Anterior cingulate cortex (tissue), 58 donors: ENCODE data around the gene JARID2.
"Not testable (repeated sequence)": the region's sequence is repeated elsewhere in the genome, so short reads cannot be mapped to it uniquely, and the experiment has no call there.

Experiments used
- DNase-seq, 58 donors: peaks; one replicate each; lab custom pipeline; 2025; lab: John Stamatoyannopoulos, UW

JARID2 gene

DNA sequence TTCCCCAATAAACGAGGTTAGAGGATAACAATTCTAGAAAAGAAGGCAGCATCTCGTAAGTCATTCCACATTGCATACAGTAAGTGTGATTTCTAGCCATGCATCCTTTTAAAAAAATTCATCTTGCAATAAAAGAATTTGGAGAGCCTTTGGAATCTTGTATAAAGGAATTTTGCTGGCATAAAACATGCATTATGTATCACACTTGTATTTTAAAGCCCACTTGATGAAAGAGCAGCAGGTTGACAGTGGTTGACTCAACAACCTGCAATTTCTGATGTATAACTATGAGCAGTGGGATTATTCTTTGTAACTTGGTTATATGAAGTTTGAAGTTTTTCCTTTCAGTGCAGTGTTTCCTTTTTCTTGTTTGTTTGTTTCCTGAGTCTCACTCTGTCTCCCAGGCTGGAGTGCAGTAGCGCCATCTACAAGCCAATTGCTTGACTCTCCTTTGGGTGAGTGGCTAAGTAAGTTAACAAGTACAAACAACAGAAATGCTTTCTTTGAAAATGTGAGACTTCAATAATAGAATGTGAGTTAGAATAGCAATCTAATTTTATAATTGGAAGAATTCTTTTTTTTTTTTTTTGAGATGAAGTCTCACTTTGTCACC, 39.9 kb downstream of the JARID2 start:
- no peak for DNase-seq

DNA sequence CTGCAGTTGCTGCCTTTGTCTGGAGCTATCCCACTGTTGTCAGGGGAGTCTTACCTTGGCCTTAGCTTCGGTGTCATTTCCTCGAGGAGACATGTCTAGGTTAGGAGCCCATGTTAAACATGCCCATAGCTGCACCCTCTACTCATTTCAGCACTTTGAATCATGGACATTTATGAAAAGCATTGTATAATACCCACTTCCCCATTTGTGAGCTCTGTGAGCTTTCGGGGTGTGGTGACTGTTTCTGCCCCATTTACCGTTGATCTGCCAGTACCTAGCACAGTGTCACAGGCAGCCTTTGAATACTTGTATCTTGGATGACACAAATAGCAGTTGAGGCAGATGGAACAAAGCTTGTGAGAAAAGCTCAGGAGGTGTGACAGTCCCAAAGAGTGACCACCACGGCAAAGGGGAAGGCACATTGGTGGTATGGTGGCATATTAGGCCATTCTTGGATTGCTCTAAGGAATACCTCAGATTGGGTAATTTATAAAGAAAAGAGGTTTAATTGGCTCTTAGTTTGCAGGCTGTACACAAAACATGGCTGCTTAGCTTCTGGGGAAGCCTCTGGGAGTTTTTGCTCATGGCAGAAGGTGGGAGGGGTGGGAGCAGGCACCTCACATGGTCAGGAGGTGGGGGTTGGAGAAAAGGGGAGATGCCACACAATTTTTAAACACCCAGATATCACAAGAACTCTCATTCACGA, 42.0 kb downstream of the JARID2 start:
- no peak for DNase-seq

DNA sequence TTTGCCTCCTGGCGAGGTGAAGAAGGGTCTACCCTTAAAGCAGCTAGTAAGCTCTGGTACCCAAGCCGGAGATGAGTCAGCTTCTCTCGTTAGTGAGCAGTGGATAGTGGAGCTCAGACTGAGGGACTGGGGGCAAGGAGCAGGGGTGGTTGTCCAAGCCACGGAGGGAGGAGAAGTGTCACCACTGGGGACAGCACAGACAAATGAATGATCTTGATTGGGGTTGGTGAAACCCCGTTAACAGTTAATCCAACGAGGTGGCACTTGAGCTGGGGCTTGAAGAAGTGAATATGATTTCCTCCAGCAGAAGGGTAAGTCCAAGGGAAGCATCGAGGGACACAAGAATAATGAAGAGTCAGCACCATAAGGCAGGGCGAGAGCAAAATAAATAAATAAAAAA, 43.0 kb downstream of the JARID2 start:
- DNase-seq: no peak

DNA sequence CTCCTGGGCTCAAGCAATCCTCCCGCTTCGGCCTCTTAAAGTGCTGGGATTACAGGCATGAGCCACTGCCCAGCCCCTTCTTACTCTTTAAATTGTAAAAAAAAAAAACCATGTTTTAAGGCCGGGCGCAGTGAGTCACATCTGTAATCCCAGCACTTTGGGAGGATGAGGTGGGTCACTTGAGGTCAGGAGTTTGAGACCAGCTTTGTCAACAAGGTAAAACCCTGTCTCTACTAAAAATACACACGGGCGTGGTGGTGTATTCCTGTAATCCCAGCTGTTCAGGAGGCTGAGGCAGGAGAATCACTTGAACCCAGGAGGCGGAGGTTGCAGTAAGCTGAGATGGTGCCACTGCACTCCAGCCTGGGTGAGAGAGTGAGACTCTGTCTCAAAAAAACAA, 43.6 kb downstream of the JARID2 start:
- DNase-seq: not testable (repeated sequence)

DNA sequence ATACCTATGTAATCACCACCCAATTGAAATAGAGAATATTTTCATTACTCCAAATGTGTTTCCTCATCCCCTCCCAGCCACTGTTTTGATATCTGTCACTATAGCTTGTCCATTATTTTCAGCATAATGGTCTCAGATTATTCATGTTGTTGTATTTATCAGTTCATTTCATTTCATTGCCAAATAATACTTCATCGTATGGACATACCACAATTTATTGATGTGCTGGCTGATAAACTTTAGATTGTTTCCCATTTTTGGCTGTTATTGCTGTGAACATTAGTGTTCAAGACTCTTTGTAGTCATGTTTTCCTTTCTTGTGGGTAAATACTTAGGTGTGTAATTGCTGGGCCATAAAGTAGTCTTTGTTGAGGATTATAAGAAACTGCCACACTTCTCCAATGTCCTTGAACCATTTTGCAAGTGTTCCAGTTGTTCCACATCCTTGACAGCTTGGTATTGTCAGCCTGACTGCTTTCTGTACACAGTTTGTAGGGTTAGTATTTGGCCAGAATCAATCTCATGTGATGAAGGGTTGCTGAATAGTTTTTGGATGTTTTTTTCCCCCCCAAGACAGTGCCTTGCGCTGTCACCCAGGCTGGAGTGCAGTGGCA, 44.3 kb downstream of the JARID2 start:
- no peak for DNase-seq

DNA sequence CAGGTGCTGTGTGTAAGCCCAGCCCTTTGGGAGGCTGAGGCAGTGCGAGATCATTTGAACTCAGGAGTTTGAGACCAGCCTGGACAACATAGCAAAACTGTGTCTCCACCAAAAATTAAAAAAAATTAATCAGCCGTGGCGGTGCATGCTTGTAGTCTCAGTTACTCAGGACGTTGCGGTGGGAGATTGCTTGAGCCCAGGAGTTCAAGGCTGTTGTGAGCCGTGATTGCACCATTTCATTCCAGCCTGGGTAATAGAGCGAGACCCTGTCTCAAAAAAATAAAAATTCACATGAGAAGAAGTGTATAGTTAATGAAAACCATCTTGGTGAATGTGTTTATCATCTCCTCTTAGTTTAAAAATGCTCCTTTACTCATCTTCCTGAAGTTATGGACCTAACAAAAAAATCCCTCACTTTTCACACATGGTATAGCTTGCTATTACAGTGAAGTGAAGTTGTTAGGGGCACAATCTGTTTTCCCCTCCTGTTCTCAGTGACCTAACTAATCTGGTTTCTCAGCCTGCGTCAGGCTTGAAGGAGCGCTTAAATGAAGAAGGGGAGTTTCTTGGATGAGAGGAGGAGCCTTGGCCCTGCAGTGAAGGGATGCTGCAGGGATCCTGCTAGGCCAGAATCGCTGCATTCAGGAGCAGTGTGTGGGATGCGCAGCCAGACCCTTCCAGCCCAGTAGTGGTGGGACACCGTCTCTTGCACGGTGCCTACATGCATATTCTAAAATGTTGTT, 45.3 kb downstream of the JARID2 start:
- DNase-seq: no peak

DNA sequence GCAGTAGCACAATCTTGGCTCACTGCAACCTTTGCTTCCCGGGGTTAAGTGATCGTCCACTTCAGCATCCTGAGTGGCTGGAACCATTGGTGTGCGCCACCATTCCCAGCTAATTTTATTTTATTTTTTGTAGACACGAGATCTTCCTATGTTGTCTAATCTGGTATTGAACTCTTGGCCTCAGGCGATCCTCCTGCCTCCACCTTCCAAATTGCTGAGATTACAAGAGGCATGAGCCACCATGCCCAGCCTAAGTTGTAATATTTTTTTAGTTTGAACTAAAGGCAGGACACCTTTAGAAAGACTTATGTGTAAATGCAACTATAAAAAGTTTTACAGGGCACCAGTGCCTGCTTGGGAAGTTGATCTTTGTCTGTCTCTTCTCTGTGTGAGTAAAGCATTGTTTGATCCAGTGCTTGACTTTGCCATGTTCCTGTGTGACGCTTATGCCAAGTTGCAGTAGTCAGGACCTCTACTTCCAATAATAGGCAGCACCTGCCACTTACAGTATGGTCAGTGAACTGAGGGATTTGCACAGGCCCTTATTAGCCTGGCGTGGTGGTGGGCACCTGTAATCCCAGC, 46.9 kb downstream of the JARID2 start:
- DNase-seq: no peak

DNA sequence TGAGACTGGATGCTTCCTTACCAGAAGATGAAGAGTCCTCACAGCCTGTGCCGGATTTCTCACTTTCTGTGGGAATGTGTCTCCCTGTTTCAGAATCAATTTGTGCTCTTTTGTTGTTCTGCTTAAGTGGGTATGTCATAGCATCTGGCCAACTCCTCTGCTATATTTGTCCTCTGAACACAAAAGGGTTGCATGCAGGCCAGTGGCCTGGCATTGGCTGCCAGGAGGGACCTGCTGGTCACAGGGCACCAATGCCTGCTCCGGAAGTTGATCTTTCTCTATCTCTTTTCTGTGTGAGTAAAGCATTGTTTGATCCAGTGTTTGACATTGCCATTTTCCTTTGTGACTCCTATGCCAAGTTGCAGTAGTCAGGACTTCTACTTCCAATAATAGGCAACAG, 47.8 kb downstream of the JARID2 start:
- DNase-seq: peak in 4 of 58 donors; percentile 3 to 8 (median 6)

DNA sequence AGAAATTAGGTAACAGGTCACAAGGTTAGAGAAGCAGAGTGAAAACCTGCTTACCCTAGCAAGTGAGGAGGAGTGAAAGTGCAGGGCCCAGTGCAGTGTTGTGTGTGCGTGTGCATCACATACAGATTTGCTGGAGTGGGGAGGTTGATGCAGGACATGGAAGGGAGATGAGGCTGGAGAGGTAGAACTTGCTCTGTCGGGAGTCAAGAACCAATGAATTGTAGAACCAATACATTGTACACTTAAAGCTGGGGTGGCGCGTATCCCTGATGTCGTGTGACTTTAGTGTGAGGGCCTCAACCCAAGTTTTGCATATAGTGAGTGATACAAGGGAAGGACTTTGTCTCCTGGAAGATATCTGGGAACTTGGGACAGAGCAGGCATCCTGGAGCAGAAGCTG, 48.6 kb downstream of the JARID2 start:
- no peak for DNase-seq

DNA sequence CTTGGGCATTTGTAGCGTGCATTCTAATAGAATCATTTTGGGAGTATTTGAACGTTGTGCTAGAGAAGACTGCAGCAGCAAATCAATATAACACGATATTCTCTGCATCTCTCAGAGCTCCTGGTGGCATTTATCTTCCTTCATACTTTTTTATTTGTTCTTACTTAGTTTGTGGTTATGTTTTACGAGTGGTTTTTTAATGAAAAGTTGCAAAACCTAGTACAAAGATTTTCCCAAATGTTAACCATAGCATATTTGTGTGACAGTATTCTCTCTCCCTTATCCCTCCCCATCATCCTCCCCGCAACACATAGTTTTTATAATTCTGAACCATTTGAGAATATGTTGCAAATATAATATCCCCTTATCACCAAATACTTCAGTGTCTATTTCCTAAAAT, 50.4 kb downstream of the JARID2 start:
- DNase-seq: no peak

DNA sequence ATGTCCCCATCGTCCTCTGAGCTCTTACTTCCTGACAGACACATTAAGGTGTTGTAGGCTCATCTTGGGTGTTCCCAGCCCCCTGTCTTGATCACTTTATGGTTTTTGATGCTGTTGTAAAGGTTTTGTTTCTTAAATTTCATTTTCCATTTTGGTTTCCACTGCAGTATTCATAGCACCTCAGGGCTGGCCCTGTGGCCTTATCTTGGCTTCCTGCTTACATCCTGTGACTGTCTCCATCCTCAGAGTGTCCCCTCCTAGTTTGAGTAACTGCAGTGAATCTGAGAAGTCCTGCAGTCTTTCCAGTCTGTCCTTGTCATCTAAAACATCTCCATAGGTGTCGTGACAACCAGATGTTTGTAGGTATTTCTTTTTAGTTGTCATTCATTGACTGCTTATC, 50.9 kb downstream of the JARID2 start:
- DNase-seq: no peak

DNA sequence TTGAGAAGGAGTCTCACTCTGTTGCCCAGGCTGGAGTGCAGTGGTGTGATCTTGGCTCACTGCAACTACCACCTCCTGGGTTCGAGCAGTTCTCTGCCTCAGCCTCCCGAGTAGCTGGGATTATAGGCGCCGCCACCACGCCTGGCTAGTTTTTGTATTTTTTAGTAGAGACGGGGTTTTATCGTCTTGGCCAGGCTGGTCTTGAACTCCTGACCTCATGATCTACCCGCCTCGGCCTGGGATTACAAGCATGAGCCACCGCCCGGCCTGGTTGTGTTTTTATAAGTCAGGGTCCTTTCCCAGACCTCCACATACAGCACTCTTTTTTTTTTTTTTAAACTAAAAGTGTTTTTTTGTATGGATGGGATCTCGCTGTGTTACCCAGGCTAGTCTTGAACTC, 51.3 kb downstream of the JARID2 start:
- DNase-seq: not testable (repeated sequence)

DNA sequence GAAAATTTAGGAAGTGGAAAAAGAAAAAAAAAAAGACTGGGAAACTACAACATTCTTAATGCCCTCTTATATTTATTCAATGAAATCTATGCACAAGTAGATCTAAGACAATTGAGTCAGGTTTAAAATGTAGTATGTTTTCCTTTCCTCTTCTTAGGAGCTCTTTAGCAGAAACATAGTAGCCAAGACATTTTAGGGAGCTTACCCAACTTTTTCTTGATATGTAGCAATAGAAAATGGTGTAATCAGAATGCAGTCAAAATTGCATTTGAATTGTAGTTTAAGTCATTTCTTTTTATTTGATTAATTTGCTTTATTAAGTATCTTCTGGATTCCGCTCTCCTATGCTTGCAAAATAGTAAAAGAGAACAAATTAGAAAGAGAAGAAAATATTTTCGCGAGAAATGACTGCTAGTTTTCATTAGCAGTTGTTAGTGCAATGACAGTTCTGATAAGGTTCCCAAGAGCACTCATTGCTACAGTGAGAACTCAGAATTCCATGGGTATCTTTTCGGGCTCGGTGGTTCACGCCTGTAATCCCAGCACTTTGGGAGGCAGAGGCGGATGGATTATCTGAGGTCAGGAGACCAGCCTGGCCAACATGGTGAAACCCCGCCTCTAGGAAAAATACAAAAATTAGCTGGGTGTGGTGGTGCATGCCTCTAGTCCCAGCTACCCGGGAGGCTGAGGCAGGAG, 52.2 kb downstream of the JARID2 start:
- DNase-seq: no peak

DNA sequence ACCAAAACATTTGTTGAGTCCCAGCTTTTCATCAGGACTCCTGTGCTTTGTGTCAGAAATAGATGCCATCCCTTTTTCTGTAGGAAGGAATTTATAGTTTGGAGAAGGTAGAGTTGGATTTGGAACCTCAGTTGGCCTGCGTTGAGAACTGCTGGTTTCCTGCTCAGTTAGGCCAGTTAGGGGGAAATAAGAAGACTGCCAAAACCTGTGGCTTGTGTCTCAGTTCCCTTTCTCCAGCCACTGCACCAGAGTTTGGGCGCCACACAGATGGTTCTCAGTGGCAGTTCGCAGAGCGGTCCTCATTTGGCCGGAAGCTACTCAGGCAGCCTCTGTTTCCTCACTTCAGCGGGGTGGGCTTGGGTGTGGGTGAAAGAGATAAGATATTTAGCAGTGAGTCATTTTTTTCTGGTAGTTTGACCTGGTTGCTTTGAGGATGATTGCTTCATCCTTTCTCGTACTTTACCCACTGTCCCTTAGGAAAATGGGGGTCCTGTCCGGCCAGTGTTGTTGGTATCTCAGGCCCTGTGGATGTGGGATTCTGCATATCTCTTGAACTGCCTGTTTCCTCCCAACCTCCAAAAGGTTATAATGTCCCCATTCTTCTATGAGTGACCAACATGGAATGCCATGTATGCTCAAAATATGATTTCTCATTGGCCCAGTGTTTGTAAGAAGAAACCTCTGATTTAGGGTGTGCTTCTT, 53.7 kb downstream of the JARID2 start:
- peak in 5 of 58 donors; percentile 11 to 33 (median 14) for DNase-seq

DNA sequence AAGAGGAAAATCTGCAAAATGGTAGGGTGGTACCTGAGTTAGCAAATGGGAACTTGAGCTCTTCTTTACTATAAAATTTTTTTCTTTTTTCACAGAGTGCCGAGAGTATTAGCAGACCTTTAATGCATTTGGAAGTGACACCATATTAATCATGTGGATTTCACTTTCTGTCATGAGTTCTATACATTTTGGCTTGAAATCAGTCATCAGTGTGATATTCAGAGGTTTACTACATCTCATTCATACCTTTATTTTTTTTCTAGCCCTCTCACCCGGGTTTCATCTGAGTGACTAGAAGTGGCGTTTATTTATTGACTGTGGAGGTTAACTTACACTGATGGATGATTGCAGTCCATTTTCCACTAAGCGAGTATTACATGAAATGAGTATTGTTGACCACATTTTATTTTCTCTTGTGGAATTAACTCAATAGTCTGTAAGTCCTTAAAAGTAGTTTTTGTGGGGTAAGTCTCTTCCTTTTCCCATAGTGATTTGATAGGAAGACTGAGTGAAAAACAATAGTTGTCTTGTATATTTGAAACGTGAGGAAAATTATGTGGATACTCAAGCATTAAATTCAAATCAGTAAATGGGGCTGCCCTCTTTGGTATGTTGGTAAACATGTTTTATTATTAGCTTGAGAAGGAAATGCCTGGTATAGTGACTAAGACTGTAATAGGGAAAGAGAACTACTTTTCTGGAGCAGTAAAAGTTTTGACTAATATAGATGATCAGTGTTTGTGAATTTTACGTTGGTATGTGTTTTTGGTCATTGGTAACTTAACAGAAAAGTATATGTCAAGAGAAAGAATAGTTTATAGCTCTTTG, 55.5 kb downstream of the JARID2 start:
- no peak for DNase-seq

DNA sequence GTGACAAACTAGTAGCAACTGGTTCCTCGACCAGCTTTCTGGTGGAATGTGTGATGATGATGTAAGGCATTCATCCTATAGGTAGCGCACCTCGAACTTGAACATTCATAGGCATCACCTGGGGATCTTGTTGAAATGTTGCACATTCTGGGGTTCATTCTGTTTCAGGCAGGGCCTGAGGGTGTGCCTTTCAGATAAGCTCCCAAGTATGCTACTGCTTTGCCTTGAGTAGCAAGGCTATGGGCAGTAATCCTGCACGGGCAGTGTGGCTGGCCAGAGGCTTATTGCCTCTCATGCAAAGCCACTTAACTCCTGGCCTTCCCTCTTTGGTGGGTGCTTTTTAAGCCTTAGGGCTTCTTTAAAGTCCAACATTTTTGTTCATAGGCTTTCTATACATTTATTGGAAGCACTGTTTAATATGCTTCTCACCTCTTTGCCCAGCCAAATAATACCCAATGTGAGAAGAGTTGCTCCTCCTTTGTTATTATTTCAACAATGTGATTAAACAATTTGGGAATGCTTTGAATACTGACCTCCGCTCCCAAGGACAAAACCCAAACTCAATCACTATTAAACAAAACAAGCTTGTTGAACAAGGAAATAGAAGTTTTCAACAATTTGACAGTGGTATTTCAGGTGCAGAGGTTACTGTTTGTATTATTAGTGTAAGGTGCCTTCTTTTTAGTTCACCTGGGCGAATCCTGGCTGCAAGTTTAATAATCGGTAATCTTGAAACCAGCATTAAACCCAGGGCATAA, 57.5 kb downstream of the JARID2 start:
- DNase-seq: no peak

DNA sequence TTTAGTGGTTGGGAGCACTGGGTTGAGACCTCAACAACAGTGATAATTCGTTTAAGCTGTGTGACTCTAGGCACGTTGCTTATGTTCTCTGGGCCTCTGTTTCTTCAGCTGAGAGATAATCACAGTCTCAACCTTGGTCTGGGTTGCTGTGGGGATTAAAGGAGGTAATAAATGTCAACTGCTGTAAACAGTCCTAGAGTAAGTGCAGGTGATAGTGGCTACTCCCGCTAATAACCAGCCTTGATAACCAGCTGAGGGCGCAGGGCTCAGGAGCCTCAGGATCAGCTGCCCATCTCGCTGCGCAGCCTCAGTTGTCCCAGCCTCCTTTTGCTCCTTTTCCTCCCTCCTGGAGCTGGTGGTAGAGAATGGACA, 58.0 kb downstream of the JARID2 start:
- no peak for DNase-seq
